ENCODE data around the gene SORCS1.

The SORCS1 gene

GRCh38 chr10:106904209-106904608 lies 260.3 kb downstream of the SORCS1 start:
- TF ChIP-seq EZH2phosphoT487 (IDR thresholded peaks at IDR 0.05; ENCODE audit: low read length) (no peak), CTCF (IDR thresholded peaks at IDR 0.05; ENCODE audit: low read length) (no peak)
- no peak overlapping the region for H3K9ac ChIP-seq (ENCODE audit: low read length)

GRCh38 chr10:106903180-106903579 lies 261.3 kb downstream of the SORCS1 start:
- H3K4me1 ChIP-seq (ENCODE audit: low read length): no peaks in the 10 kb centered on the region
- no peaks in the 10 kb centered on the region for H3K9me2 ChIP-seq (replicated peaks; ENCODE audit: insufficient read depth, low read length)
- no peaks in the 10 kb centered on the region for H3K79me2 ChIP-seq (ENCODE audit: low read length)
- no peaks in the 10 kb centered on the region for H3F3A ChIP-seq (ENCODE audit: insufficient read depth, low read length)
- H3K9ac ChIP-seq (ENCODE audit: low read length): no peak overlapping the region
- no peak for DNase-seq
- no peaks in the 10 kb centered on the region for H3K36me3 ChIP-seq (replicated peaks; ENCODE audit: insufficient read depth, low read length)
- H3K4me3 ChIP-seq (ENCODE audit: low read length): no peak overlapping the region
- H2AFZ ChIP-seq (ENCODE audit: low read length): no peak overlapping the region
- H4K20me1 ChIP-seq (ENCODE audit: insufficient read depth, low read length): no peaks in the 10 kb centered on the region
- no peak overlapping the region for H3K4me2 ChIP-seq (ENCODE audit: low read depth, low read length)
- H3K27me3 ChIP-seq (replicated peaks; ENCODE audit: insufficient read depth, low read length): no peaks in the 10 kb centered on the region
- no peaks in the 10 kb centered on the region for H3K9me3 ChIP-seq (replicated peaks; ENCODE audit: insufficient read depth, low read length)
- TF ChIP-seq EZH2phosphoT487 (IDR thresholded peaks at IDR 0.05; ENCODE audit: low read length): no peak
- no peak for TF ChIP-seq EZH2 (optimal IDR thresholded peaks at IDR 0.05; ENCODE audit: low read depth, low read length)
- no peak for TF ChIP-seq CTCF (IDR thresholded peaks at IDR 0.05; ENCODE audit: low read length)
- no peak overlapping the region for H3K27ac ChIP-seq (ENCODE audit: low read length)

More at GRCh38 chr10:106904209-106904608, 260.3 kb downstream of the SORCS1 start:
- no peak for DNase-seq
- Histone ChIP-seq H4K20me1 (ENCODE audit: insufficient read depth, low read length) (no peaks in the 10 kb centered on the region), H3K79me2 (ENCODE audit: low read length) (no peaks in the 10 kb centered on the region), H3F3A (ENCODE audit: insufficient read depth, low read length) (no peaks in the 10 kb centered on the region), H3K27ac (ENCODE audit: low read length) (no peak overlapping the region), H3K4me2 (ENCODE audit: low read depth, low read length) (no peak overlapping the region), H3K4me1 (ENCODE audit: low read length) (no peaks in the 10 kb centered on the region), H3K36me3 (replicated peaks; ENCODE audit: insufficient read depth, low read length) (no peaks in the 10 kb centered on the region), H3K4me3 (ENCODE audit: low read length) (no peak overlapping the region), H3K9me2 (replicated peaks; ENCODE audit: insufficient read depth, low read length) (no peaks in the 10 kb centered on the region), H2AFZ (ENCODE audit: low read length) (no peak overlapping the region), H3K27me3 (replicated peaks; ENCODE audit: insufficient read depth, low read length) (no peaks in the 10 kb centered on the region), H3K9me3 (replicated peaks; ENCODE audit: insufficient read depth, low read length) (no peaks in the 10 kb centered on the region)

- H3K4me2 ChIP-seq (ENCODE audit: low read depth, low read length): no peak overlapping the region
- no peak overlapping the region for H3K27ac ChIP-seq (ENCODE audit: low read length)
- no peak for TF ChIP-seq EZH2phosphoT487 (IDR thresholded peaks at IDR 0.05; ENCODE audit: low read length)
- no peak for TF ChIP-seq EZH2 (optimal IDR thresholded peaks at IDR 0.05; ENCODE audit: low read depth, low read length)
- TF ChIP-seq CTCF (IDR thresholded peaks at IDR 0.05; ENCODE audit: low read length): no peak
- no peak overlapping the region for H3K9ac ChIP-seq (ENCODE audit: low read length)
- no peak overlapping the region for H3K4me3 ChIP-seq (ENCODE audit: low read length)
- H3K9me3 ChIP-seq (replicated peaks; ENCODE audit: insufficient read depth, low read length): no peaks in the 10 kb centered on the region
- no peak for DNase-seq
- H3K27me3 ChIP-seq (replicated peaks; ENCODE audit: insufficient read depth, low read length): no peaks in the 10 kb centered on the region
- no peaks in the 10 kb centered on the region for H3K36me3 ChIP-seq (replicated peaks; ENCODE audit: insufficient read depth, low read length)
- H4K20me1 ChIP-seq (ENCODE audit: insufficient read depth, low read length): no peaks in the 10 kb centered on the region
- H3K79me2 ChIP-seq (ENCODE audit: low read length): no peaks in the 10 kb centered on the region
- no peaks in the 10 kb centered on the region for H3K4me1 ChIP-seq (ENCODE audit: low read length)
- H3F3A ChIP-seq (ENCODE audit: insufficient read depth, low read length): no peaks in the 10 kb centered on the region
- no peaks in the 10 kb centered on the region for H3K9me2 ChIP-seq (replicated peaks; ENCODE audit: insufficient read depth, low read length)
- H2AFZ ChIP-seq (ENCODE audit: low read length): no peak overlapping the region
Measured at GRCh38 chr10:106900016-106900652, 264.4 kb downstream of the SORCS1 start.
